ENCODE data around the gene NDUFB8.

NDUFB8 gene

GRCh38 chr10:100544950-100545349, 15.3 kb upstream of the NDUFB8 start:
- Histone ChIP-seq H3K9me3 (ENCODE audit: low read length) (no peaks in the 10 kb centered on the region), H3F3A (ENCODE audit: insufficient read depth, low read length) (no peaks in the 10 kb centered on the region), H3K4me2 (ENCODE audit: low read length) (no peak overlapping the region), H3K79me2 (ENCODE audit: insufficient read depth, low read length) (no peaks in the 10 kb centered on the region), H3K9me2 (ENCODE audit: low read depth, low read length) (no peaks in the 10 kb centered on the region), H3K4me3 (ENCODE audit: low read depth, low read length, poor library complexity, severe bottlenecking) (no peak overlapping the region), H3K9ac (ENCODE audit: low read length) (no peak overlapping the region), H3K27me3 (ENCODE audit: insufficient read depth, low read length) (no peaks in the 10 kb centered on the region), H4K20me1 (ENCODE audit: insufficient read depth, low read length) (no peaks in the 10 kb centered on the region), H2AFZ (ENCODE audit: low read length) (no peak overlapping the region), H3K4me1 (ENCODE audit: insufficient read depth, low read length, severe bottlenecking) (no peaks in the 10 kb centered on the region), H3K36me3 (ENCODE audit: insufficient read depth, low read length) (peaks cover 39% of the 10 kb centered on the region), H3K27ac (ENCODE audit: low read depth, low read length, poor library complexity, severe bottlenecking) (no peak overlapping the region)
- TF ChIP-seq CTCF (IDR thresholded peaks at IDR 0.05; ENCODE audit: low read length) (no peak), EZH2 (IDR thresholded peaks at IDR 0.05; ENCODE audit: borderline replicate concordance, low read length) (no peak)

GRCh38 chr10:100537475-100537874, 7.8 kb upstream of the NDUFB8 start:
- TF ChIP-seq EZH2 (IDR thresholded peaks at IDR 0.05; ENCODE audit: borderline replicate concordance, low read length) (no peak), CTCF (IDR thresholded peaks at IDR 0.05; ENCODE audit: low read length) (no peak)
- Histone ChIP-seq H3F3A (ENCODE audit: insufficient read depth, low read length) (no peaks in the 10 kb centered on the region), H3K36me3 (ENCODE audit: insufficient read depth, low read length) (peaks cover 32% of the 10 kb centered on the region), H3K9me2 (ENCODE audit: low read depth, low read length) (no peaks in the 10 kb centered on the region), H3K4me1 (ENCODE audit: insufficient read depth, low read length, severe bottlenecking) (peaks cover 27% of the 10 kb centered on the region), H3K9me3 (ENCODE audit: low read length) (no peaks in the 10 kb centered on the region), H4K20me1 (ENCODE audit: insufficient read depth, low read length) (no peaks in the 10 kb centered on the region), H2AFZ (ENCODE audit: low read length) (no peak overlapping the region), H3K9ac (ENCODE audit: low read length) (no peak overlapping the region; the same call in 1 of the 2 replicates), H3K4me2 (ENCODE audit: low read length) (peak overlapping the region; percentile 77), H3K4me3 (ENCODE audit: low read depth, low read length, poor library complexity, severe bottlenecking) (peak overlapping the region; percentile 25), H3K27ac (ENCODE audit: low read depth, low read length, poor library complexity, severe bottlenecking) (no peak overlapping the region), H3K27me3 (ENCODE audit: insufficient read depth, low read length) (no peaks in the 10 kb centered on the region), H3K79me2 (ENCODE audit: insufficient read depth, low read length) (peaks cover 8% of the 10 kb centered on the region; the same call in 1 of the 2 replicates)

- Histone ChIP-seq H3K9ac (ENCODE audit: low read length) (peak within 1 kb of the TSS; percentile 67), H3K4me1 (ENCODE audit: insufficient read depth, low read length, severe bottlenecking) (peaks cover 27% of the 10 kb centered on the region), H3K9me3 (ENCODE audit: low read length) (no peaks in the 10 kb centered on the region), H4K20me1 (ENCODE audit: insufficient read depth, low read length) (no peaks in the 10 kb centered on the region), H3K4me3 (ENCODE audit: low read depth, low read length, poor library complexity, severe bottlenecking) (peak within 1 kb of the TSS; percentile 76), H3F3A (ENCODE audit: insufficient read depth, low read length) (no peaks in the 10 kb centered on the region), H3K79me2 (ENCODE audit: insufficient read depth, low read length) (peaks cover 8% of the 10 kb centered on the region; the same call in 1 of the 2 replicates), H3K27ac (ENCODE audit: low read depth, low read length, poor library complexity, severe bottlenecking) (no peak within 1 kb of the TSS), H3K27me3 (ENCODE audit: insufficient read depth, low read length) (no peaks in the 10 kb centered on the region), H3K9me2 (ENCODE audit: low read depth, low read length) (no peaks in the 10 kb centered on the region), H3K36me3 (ENCODE audit: insufficient read depth, low read length) (peaks cover 21% of the 10 kb centered on the region), H2AFZ (ENCODE audit: low read length) (peak within 1 kb of the TSS; percentile 98; the same call in 1 of the 2 replicates), H3K4me2 (ENCODE audit: low read length) (peak within 1 kb of the TSS; percentile 77)
- TF ChIP-seq EZH2 (IDR thresholded peaks at IDR 0.05; ENCODE audit: borderline replicate concordance, low read length) = no peak
- TF ChIP-seq CTCF (IDR thresholded peaks at IDR 0.05; ENCODE audit: low read length) = peak; percentile 72
These were observed 6.2 kb upstream of the NDUFB8 start, which contains the start of gene HIF1AN for GRCh38 chr10:100535715-100536353. Gene HIF1AN (plus strand): TSS chr10:100535943. CDS start chr10:100535959, 16 bp downstream.

Measured in OCI-LY1 (cell line).